IPS-18c (cell line): ENCODE measurements around the gene KCNJ15.

Experiments used
- H3K4me3 ChIP-seq: 2 replicates; pipeline ENCODE4 v1.7.0; 2013; ENCODE audit warnings: low read depth, mild to moderate bottlenecking, low read length, moderate library complexity; ENCODE audit not compliant: insufficient read depth
- H3K9me3 ChIP-seq: one replicate; pipeline ENCODE4 v1.6.1; 2013; ENCODE audit warnings: mild to moderate bottlenecking, low read length, moderate library complexity; ENCODE audit not compliant: control insufficient read depth, insufficient read depth

The KCNJ15 gene

DNA sequence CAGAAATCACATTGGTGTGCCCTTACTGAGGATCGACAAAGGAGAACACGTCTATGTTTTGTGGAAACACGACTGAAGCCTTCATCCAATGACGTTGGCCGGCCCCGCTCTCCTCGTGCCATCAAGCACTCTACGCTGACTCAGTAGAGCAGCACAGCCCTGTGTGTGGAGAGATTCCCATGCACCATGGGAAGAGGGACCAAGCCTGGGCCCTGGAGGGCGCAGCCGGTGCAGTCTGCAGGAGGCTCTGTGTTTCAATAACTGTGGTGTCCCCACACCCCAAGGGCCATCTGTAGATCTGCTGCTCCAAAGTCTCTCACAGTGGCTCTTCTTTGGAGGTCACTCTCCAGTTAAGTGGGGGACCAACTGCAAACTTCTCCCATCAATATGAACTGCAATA is 97.4 kb downstream of the KCNJ15 start:
- Histone ChIP-seq H3K4me3 (no peak overlapping the region), H3K9me3 (no peaks in the 10 kb centered on the region)

DNA sequence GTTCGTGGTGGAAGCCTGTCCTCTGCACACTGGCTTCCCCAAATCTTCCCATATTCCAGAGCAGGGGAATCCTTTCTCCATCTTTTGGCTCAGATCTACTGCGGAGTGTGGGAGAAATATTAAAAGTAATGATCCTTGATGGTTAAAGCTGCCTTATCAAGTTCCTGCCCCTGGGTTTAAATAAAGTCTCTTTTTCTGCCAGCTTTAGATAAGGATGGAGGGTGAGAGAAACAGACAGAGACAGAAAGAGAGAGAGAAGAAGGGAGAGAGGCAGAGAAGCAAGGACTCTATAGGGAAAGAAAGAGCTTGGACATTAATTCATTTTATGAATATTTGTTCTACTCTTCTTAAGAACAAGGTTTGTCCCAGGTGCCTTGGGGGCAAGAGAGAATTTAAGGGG is 98.0 kb downstream of the KCNJ15 start:
- Histone ChIP-seq H3K4me3 (no peak overlapping the region), H3K9me3 (no peaks in the 10 kb centered on the region)

DNA sequence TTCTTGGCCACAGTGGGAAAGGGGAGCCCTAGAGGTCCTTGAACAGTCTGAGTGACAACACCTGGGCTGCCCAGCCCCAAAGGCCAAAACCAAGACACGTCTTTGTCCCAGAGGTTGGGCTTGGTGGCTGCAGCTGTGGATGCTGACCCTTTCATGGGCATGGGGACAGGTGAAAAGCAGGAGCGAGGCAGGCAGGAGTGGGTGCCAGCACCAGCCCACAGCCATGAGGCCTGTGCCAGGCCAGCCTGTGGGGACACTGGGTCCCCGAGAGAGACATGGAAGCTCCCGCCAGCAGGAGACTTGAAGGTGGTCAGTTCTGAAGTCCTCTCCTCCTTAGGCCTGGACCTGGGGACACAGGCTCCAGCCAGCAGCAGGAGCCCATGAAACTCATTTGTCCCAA is 98.6 kb downstream of the KCNJ15 start:
- Histone ChIP-seq H3K9me3 (no peaks in the 10 kb centered on the region), H3K4me3 (no peak overlapping the region)

- H3K9me3 ChIP-seq: no peaks in the 10 kb centered on the region
- H3K4me3 ChIP-seq: no peak overlapping the region
These were observed 99.4 kb downstream of the KCNJ15 start for GRCh38 chr21:38355992-38356781.
